GM19238 (cell line): Measurements from ENCODE around the gene ATP7A.
"Not testable (repeated sequence)": the region's sequence is repeated elsewhere in the genome, so short reads cannot be mapped to it uniquely, and the experiment has no call there.

Experiments used
- DNase-seq: peaks from one replicate; pipeline ENCODE4 v3.0.0; 2011; ENCODE audit warnings: low spot score; ENCODE audit not compliant: insufficient read length

The ATP7A gene

GRCh38 chrX:77910108-77910840 is at the start of gene ATP7A:
Gene ATP7A (plus strand): TSS chrX:77910693. CDS start chrX:77971642, 60,949 bp downstream.
- DNase-seq = peak; percentile 78

GRCh38 chrX:77875372-77875771 is 35.1 kb upstream of the ATP7A start:
- no peak for DNase-seq

GRCh38 chrX:77881418-77881817 is 29.1 kb upstream of the ATP7A start:
- not testable (repeated sequence) for DNase-seq

- no peak for DNase-seq
Measured at GRCh38 chrX:77892887-77893286, 17.6 kb upstream of the ATP7A start.

- no peak for DNase-seq
Measured at GRCh38 chrX:77893713-77894112, 16.8 kb upstream of the ATP7A start.

- peak; percentile 39 for DNase-seq
Measured at GRCh38 chrX:77894921-77895886, 15.3 kb upstream of the ATP7A start, which contains the start of gene MAGT1. Gene MAGT1 (minus strand): TSS chrX:77895435. CDS start chrX:77895410, 25 bp downstream.

GRCh38 chrX:77899081-77899828 is 11.2 kb upstream of the ATP7A start, which contains the start of gene COX7B:
Gene COX7B (plus strand): TSS chrX:77899468. CDS start chrX:77899554, 86 bp downstream.
- peak; percentile 28 for DNase-seq

GRCh38 chrX:77900688-77901087 is 9.8 kb upstream of the ATP7A start:
- DNase-seq = no peak

GRCh38 chrX:77901506-77901905 is 9.0 kb upstream of the ATP7A start:
- DNase-seq = no peak

- no peak for DNase-seq
Measured at GRCh38 chrX:77917294-77917933, 6.9 kb downstream of the ATP7A start.

GRCh38 chrX:77918568-77918967 is 8.1 kb downstream of the ATP7A start:
- no peak for DNase-seq

GRCh38 chrX:77919370-77919769 is 8.9 kb downstream of the ATP7A start:
- DNase-seq = not testable (repeated sequence)

GRCh38 chrX:77922787-77923186 is 12.3 kb downstream of the ATP7A start:
- no peak for DNase-seq

- no peak for DNase-seq
Measured at GRCh38 chrX:77924320-77924859, 13.9 kb downstream of the ATP7A start.

- DNase-seq = no peak
Measured at GRCh38 chrX:77925764-77926163, 15.3 kb downstream of the ATP7A start.

GRCh38 chrX:77930581-77930980 is 20.1 kb downstream of the ATP7A start:
- no peak for DNase-seq

- DNase-seq = no peak
Measured at GRCh38 chrX:77935886-77936285, 25.4 kb downstream of the ATP7A start.

GRCh38 chrX:77936299-77936698 is 25.8 kb downstream of the ATP7A start:
- no peak for DNase-seq

GRCh38 chrX:77937291-77937690 is 26.8 kb downstream of the ATP7A start:
- DNase-seq = no peak

- DNase-seq = no peak
Measured at GRCh38 chrX:77938083-77938680, 27.7 kb downstream of the ATP7A start.
